ENCODE measurements around the gene YIF1A.
"Not testable (repeated sequence)": the region's sequence is repeated elsewhere in the genome, so short reads cannot be mapped to it uniquely, and the experiment has no call there.

YIF1A gene

GRCh38 chr11:66286699-66287098 lies 2.2 kb downstream of the YIF1A start:
- no peak for DNase-seq (ENCODE audit: low spot score)

- DNase-seq (ENCODE audit: low spot score): no peak
These were observed 3.5 kb downstream of the YIF1A start for GRCh38 chr11:66285250-66285947.

GRCh38 chr11:66284526-66285078 lies 4.3 kb downstream of the YIF1A start:
- DNase-seq (ENCODE audit: low spot score): no peak

GRCh38 chr11:66283461-66284105 lies 5.4 kb downstream of the YIF1A start:
- DNase-seq (ENCODE audit: low spot score): no peak

- peak; percentile 96 for DNase-seq (ENCODE audit: low spot score)
These were observed 6.2 kb downstream of the YIF1A start for GRCh38 chr11:66282468-66283455.

GRCh38 chr11:66281776-66282467 lies 7.0 kb downstream of the YIF1A start:
- no peak for DNase-seq (ENCODE audit: low spot score)

GRCh38 chr11:66281001-66281400 lies 7.9 kb downstream of the YIF1A start:
- DNase-seq (ENCODE audit: low spot score): no peak

GRCh38 chr11:66280428-66280827 lies 8.5 kb downstream of the YIF1A start:
- no peak for DNase-seq (ENCODE audit: low spot score)

GRCh38 chr11:66279092-66279734 lies 9.7 kb downstream of the YIF1A start:
- DNase-seq (ENCODE audit: low spot score): no peak

GRCh38 chr11:66278363-66279091 lies 10.4 kb downstream of the YIF1A start:
- DNase-seq (ENCODE audit: low spot score): no peak

- DNase-seq (ENCODE audit: low spot score): no peak
These were observed 11.2 kb downstream of the YIF1A start, which contains the start of gene CNIH2 for GRCh38 chr11:66277471-66278362. CNIH2 (plus strand) TSS chr11:66278175; CDS start chr11:66278457, 282 bp downstream.

GRCh38 chr11:66277064-66277463 lies 11.9 kb downstream of the YIF1A start:
- not testable (repeated sequence) for DNase-seq (ENCODE audit: low spot score)

GRCh38 chr11:66276619-66277018 lies 12.3 kb downstream of the YIF1A start:
- DNase-seq (ENCODE audit: low spot score): not testable (repeated sequence)

GRCh38 chr11:66275984-66276612 lies 12.8 kb downstream of the YIF1A start:
- no peak for DNase-seq (ENCODE audit: low spot score)

- no peak for DNase-seq (ENCODE audit: low spot score)
These were observed 13.5 kb downstream of the YIF1A start for GRCh38 chr11:66275396-66275795.

- DNase-seq (ENCODE audit: low spot score): no peak
These were observed 14.7 kb downstream of the YIF1A start for GRCh38 chr11:66274219-66274618.

GRCh38 chr11:66272596-66272995 lies 16.3 kb downstream of the YIF1A start:
- DNase-seq (ENCODE audit: low spot score): no peak

- DNase-seq (ENCODE audit: low spot score): no peak
These were observed 17.1 kb downstream of the YIF1A start for GRCh38 chr11:66271816-66272215.

Measured in RKO (cell line).